GM10266 (cell line): ENCODE results near the gene APBA1.

Experiments
- DNase-seq: peaks from one replicate; pipeline ENCODE4 v3.0.0; 2012; ENCODE audit errors: extremely low spot score
- TF ChIP-seq, protein P1 (sequence below): IDR thresholded peaks from 2 replicates; pipeline ENCODE4 v1.5.1; 2012; ENCODE audit warnings: mild to moderate bottlenecking, low read depth; ENCODE audit not compliant: control insufficient read depth, insufficient read depth; ENCODE audit errors: missing control alignments

APBA1 gene

DNA sequence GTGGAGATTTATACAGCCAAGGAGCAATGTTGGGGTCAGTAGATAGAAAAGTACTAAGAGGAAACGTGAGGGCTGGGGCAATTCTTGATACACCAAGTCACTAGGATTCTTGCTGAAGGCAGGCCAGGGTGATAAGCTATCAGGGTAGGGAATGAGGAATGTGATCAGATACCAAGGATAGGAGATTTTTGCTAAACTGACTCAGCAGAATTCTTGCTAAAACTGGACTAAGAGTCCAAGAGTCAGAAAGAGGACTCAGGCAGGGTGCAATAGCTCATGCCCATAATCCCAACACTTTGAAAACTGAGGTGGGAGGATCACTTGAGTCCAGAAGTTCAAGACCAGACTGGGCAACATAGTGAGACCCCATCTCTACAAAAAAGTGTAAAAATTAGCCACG lies 275.4 kb downstream of the APBA1 start:
- TF ChIP-seq, protein P1, sequence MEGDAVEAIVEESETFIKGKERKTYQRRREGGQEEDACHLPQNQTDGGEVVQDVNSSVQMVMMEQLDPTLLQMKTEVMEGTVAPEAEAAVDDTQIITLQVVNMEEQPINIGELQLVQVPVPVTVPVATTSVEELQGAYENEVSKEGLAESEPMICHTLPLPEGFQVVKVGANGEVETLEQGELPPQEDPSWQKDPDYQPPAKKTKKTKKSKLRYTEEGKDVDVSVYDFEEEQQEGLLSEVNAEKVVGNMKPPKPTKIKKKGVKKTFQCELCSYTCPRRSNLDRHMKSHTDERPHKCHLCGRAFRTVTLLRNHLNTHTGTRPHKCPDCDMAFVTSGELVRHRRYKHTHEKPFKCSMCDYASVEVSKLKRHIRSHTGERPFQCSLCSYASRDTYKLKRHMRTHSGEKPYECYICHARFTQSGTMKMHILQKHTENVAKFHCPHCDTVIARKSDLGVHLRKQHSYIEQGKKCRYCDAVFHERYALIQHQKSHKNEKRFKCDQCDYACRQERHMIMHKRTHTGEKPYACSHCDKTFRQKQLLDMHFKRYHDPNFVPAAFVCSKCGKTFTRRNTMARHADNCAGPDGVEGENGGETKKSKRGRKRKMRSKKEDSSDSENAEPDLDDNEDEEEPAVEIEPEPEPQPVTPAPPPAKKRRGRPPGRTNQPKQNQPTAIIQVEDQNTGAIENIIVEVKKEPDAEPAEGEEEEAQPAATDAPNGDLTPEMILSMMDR = no peak
- no peak for DNase-seq

DNA sequence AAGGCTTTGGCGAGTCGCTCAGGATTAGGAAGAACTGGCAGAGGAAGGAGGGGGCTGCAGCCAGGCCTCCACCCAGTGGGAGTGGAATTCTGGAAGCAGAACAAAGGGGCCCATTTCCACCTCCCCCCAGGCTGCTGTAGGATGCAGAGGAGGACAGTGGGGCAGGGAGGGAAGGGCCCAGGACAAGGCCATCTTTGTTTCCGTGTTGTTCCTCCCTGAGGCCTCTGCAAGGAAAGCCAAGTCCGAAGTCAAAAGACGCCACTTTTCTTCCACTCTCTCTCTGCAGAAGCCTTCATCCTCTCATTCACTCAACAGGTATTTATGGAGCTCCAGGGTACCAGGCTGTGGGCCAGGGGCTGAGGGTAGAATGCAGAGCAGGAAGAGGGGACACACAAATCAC lies 276.5 kb downstream of the APBA1 start:
- no peak for DNase-seq
- TF ChIP-seq, protein P1 = no peak

DNA sequence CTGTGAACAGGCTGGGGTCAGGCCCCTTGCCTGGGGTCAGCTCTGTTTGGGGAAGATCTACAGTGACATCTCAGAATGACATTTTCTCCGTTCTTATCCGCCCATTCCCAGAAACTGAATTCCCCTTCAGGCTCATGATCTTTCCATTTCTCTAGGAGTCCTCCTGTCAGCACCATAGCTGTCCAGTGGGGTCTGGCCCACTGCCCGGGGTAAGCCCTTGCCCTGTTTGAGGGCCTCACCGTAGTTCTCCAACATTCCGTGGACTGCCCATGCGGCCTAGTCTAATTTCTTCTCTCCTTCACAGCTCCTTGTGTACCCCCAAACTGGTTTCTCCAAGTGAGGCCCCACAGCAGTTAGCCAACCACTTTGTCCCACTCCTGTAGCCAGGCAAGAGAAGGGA lies 278.7 kb downstream of the APBA1 start:
- TF ChIP-seq, protein P1 = no peak

GRCh38 chr9:69392826-69393225 lies 279.3 kb downstream of the APBA1 start:
- TF ChIP-seq, protein P1 = no peak
- DNase-seq = no peak

More for the DNA sequence above, 278.7 kb downstream of the APBA1 start:
- no peak for DNase-seq

DNA sequence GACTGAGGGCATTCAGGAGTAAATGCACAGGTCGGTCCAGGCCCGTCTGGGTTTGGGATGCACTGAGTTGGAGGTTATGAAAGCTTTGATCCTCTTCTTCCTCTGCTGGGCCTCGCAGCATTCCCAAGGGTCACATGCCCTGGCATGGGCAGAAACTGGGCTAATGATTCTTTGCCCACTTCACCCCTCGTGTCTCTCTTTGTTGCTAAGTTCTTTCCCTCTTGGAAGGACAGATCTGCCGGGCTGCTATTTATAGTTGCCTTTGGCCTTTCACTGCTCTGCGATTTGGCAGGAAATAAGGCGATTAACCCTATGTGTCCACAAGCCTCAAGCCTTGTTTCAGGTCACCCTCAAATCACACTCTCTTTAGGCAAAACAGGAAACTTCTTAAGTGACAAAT lies 280.2 kb downstream of the APBA1 start:
- TF ChIP-seq, protein P1 = no peak
- no peak for DNase-seq

- TF ChIP-seq, protein P1 = no peak
- DNase-seq = no peak
Observed at GRCh38 chr9:69391487-69391886, 280.7 kb downstream of the APBA1 start.

DNA sequence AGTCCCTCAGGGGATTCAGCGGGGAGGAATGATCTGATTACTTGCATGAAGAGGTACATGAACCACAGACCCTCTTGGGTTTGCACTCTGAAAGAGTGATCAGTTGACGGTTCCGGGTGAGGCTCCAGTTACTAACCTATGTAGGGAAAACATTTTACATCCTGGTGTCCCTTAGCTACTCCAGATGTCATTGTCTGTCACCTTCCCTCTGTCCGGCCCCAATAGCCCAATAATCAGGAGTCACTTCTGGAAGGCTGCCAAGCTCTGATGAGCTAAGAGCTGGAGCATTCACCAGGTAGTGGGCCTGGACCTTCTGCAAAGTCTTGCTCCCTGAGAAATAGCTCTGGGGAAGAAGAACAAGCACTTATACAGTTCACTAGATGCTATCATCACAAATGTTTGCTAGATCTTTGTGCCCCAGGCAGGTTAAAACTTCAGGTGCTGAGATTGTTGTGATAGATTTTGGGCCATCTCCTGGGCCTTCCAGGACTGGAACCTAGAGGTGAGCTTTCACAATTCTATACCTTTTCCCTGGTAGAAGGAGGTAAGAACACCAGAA lies 282.7 kb downstream of the APBA1 start:
- TF ChIP-seq, protein P1 = no peak
- no peak for DNase-seq
